Measurements from ENCODE around the gene GRP. TPM values are rescaled to one million over a fixed set of nuclear protein-coding genes. Genes with fewer than 3 reads are reported as not detected.

Gene GRP
- not detected in 2 replicates for total RNA-seq (2014; rRNA removed; shearing (Covaris generic))

GRCh38 chr18:59219672-59220163 lies at the start of gene GRP:
Gene GRP, plus strand, starts transcription at chr18:59220158. Its CDS starts 108 bp downstream, at chr18:59220266.

GRCh38 chr18:59272891-59273758 lies 53.2 kb downstream of the GRP start, which contains the start of gene RAX:
Gene RAX, minus strand, starts transcription at chr18:59273454. Its CDS starts 248 bp downstream, at chr18:59273206.

Other genes with a start within 250 kb of the GRP start
- 32.5 and 35.6 TPM in 2 replicates for gene SEC11C, start 80.3 kb upstream of the GRP start, total RNA-seq (2014; rRNA removed; shearing (Covaris generic))
- not detected in 2 replicates for gene RAX, start 53.3 kb downstream of the GRP start, total RNA-seq (2014; rRNA removed; shearing (Covaris generic))
- gene CPLX4, start 98.5 kb downstream of the GRP start, total RNA-seq (2014; rRNA removed; shearing (Covaris generic)): not detected in 2 replicates
- 80.3 and 83.0 TPM in 2 replicates for gene LMAN1, start 139.1 kb downstream of the GRP start, total RNA-seq (2014; rRNA removed; shearing (Covaris generic))

All from A375 (cell line).